ENCODE results near the gene FAM124B.

- TF ChIP-seq POLR2AphosphoS5 (IDR thresholded peaks at IDR 0.05) (no peak), POLR2A (IDR thresholded peaks at IDR 0.05) (no peak)
- TF ChIP-seq, protein P1, sequence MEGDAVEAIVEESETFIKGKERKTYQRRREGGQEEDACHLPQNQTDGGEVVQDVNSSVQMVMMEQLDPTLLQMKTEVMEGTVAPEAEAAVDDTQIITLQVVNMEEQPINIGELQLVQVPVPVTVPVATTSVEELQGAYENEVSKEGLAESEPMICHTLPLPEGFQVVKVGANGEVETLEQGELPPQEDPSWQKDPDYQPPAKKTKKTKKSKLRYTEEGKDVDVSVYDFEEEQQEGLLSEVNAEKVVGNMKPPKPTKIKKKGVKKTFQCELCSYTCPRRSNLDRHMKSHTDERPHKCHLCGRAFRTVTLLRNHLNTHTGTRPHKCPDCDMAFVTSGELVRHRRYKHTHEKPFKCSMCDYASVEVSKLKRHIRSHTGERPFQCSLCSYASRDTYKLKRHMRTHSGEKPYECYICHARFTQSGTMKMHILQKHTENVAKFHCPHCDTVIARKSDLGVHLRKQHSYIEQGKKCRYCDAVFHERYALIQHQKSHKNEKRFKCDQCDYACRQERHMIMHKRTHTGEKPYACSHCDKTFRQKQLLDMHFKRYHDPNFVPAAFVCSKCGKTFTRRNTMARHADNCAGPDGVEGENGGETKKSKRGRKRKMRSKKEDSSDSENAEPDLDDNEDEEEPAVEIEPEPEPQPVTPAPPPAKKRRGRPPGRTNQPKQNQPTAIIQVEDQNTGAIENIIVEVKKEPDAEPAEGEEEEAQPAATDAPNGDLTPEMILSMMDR (IDR thresholded peaks at IDR 0.05): no peak
Observed at GRCh38 chr2:224347176-224348051, 54.5 kb downstream of the FAM124B start.
